Vagina (tissue), 2 donors: ENCODE results near the gene IFT81. TPM values are rescaled to one million over a fixed set of nuclear protein-coding genes. Genes with fewer than 3 reads are reported as not detected.
"Not testable (repeated sequence)": the region's sequence is repeated elsewhere in the genome, so short reads cannot be mapped to it uniquely, and the experiment has no call there.

Experiments
- DNase-seq, 2 donors: peaks; one replicate each; pipeline ENCODE4 v3.0.0-alpha.2; 2017; ENCODE audit errors: extremely low spot score in 2 of 2
- H3K27ac ChIP-seq: fragments of 200-600 bp; sonication (generic); one replicate; pipeline ENCODE4 v1.5.1; 2019
- H3K27me3 ChIP-seq: fragments of 200-600 bp; sonication (generic); one replicate; pipeline ENCODE4 v1.5.1; 2019
- H3K36me3 ChIP-seq, 2 donors: fragments of 200-600 bp; sonication (generic); one replicate each; pipeline ENCODE4 v1.5.1; 2017 to 2019
- H3K4me1 ChIP-seq: fragments of 200-600 bp; sonication (generic); one replicate; pipeline ENCODE4 v1.5.1; 2019
- H3K4me3 ChIP-seq, 2 donors: fragments of 200-600 bp; sonication (generic); 1 replicate in 1 of 2; 2 replicates in 1 of 2; pipeline ENCODE4 v1.5.1; 2016 to 2019
- H3K9me3 ChIP-seq: fragments of 200-600 bp; sonication (generic); one replicate; pipeline ENCODE4 v1.5.1; 2019
- CTCF ChIP-seq, 3 experiments: fragments of 450-650 bp in 2 of 3; fragments of 200-600 bp in 1 of 3; sonication (generic) in 1 of 3; IDR thresholded peaks; one replicate each; pipeline ENCODE4 v1.5.1; 2017 to 2019; ENCODE audit warnings: antibody characterized with exemption in 3 of 3, mild to moderate bottlenecking in 2 of 3, moderate library complexity in 2 of 3
- POLR2A ChIP-seq, 2 donors: fragments of 450-650 bp; IDR thresholded peaks; one replicate each; pipeline ENCODE4 v1.6.1; 2017; ENCODE audit warnings: antibody characterized with exemption in 2 of 2, mild to moderate bottlenecking in 2 of 2, moderate library complexity in 2 of 2
- POLR2AphosphoS5 ChIP-seq, 2 donors: sonication (generic); formaldehyde crosslinking; IDR thresholded peaks; one replicate each; pipeline ENCODE4 v1.9.0; 2017; ENCODE audit warnings: antibody characterized with exemption in 2 of 2, mild to moderate bottlenecking in 2 of 2, low read depth in 1 of 2; ENCODE audit not compliant: insufficient read depth in 1 of 2
- intact Hi-C: fragments of 100-400 bp; cut with DNase I; formaldehyde crosslinking; loops from one replicate; pipeline ENCODE4 v1.15.1; 2023
- total RNA-seq: library from RNA; depleted of rRNA; stranded (reverse); fragments of >200 nt; gene quantifications from one replicate; pipeline ENCODE4 v1.2.3, GENCODE V29; 2016

IFT81 gene
- total RNA-seq, 1 donor from 2014 or later = 18.2 TPM

GRCh38 chr12:110199339-110200123 lies 75.4 kb downstream of the IFT81 start:
- no peak for DNase-seq
- H3K36me3 ChIP-seq = peaks cover 0 to 11% of the 10 kb centered on the region in 2 donors

GRCh38 chr12:110200124-110200417 lies 75.9 kb downstream of the IFT81 start:
- DNase-seq = no peak
- Histone ChIP-seq H3K27me3 (no peaks in the 10 kb centered on the region), H3K27ac (no peak overlapping the region), H3K4me1 (no peaks in the 10 kb centered on the region), H3K4me3 (no peak overlapping the region), H3K36me3 (peaks cover 0 to 17% of the 10 kb centered on the region in 2 donors), H3K9me3 (no peaks in the 10 kb centered on the region)
- intact Hi-C loops = no loop called here
- TF ChIP-seq POLR2AphosphoS5 (IDR thresholded peaks at IDR 0.05; ENCODE audit: insufficient read depth in 1 of 2, low read depth in 1 of 2) (no peak), POLR2A (IDR thresholded peaks at IDR 0.05) (no peak), CTCF (IDR thresholded peaks at IDR 0.05) (no peak)

More at GRCh38 chr12:110199339-110200123, 75.4 kb downstream of the IFT81 start:
- no peak for TF ChIP-seq POLR2AphosphoS5 (IDR thresholded peaks at IDR 0.05; ENCODE audit: insufficient read depth in 1 of 2, low read depth in 1 of 2)
- TF ChIP-seq POLR2A (IDR thresholded peaks at IDR 0.05) = no peak
- no peak for TF ChIP-seq CTCF (IDR thresholded peaks at IDR 0.05)
- no peak overlapping the region for H3K27ac ChIP-seq
- H3K4me3 ChIP-seq = no peak overlapping the region
- H3K27me3 ChIP-seq = no peaks in the 10 kb centered on the region
- intact Hi-C loops = no loop called here
- no peaks in the 10 kb centered on the region for H3K9me3 ChIP-seq
- H3K4me1 ChIP-seq = no peaks in the 10 kb centered on the region

- Histone ChIP-seq H3K4me3 (no peak overlapping the region), H3K36me3 (peaks cover 0 to 27% of the 10 kb centered on the region in 2 donors), H3K9me3 (no peaks in the 10 kb centered on the region), H3K27ac (no peak overlapping the region), H3K27me3 (no peaks in the 10 kb centered on the region), H3K4me1 (no peaks in the 10 kb centered on the region)
- DNase-seq = no peak
- TF ChIP-seq CTCF (IDR thresholded peaks at IDR 0.05) (no peak), POLR2AphosphoS5 (IDR thresholded peaks at IDR 0.05; ENCODE audit: insufficient read depth in 1 of 2, low read depth in 1 of 2) (no peak), POLR2A (IDR thresholded peaks at IDR 0.05) (no peak)
- intact Hi-C loops = no loop called here
Measured at GRCh38 chr12:110201995-110202394, 77.8 kb downstream of the IFT81 start.

GRCh38 chr12:110203546-110203945 lies 79.4 kb downstream of the IFT81 start:
- intact Hi-C loops = no loop called here
- Histone ChIP-seq H3K27me3 (no peaks in the 10 kb centered on the region), H3K4me1 (no peaks in the 10 kb centered on the region), H3K27ac (no peak overlapping the region), H3K9me3 (no peaks in the 10 kb centered on the region), H3K36me3 (peaks cover 0 to 27% of the 10 kb centered on the region in 2 donors), H3K4me3 (no peak overlapping the region)
- no peak for TF ChIP-seq CTCF (IDR thresholded peaks at IDR 0.05)
- no peak for TF ChIP-seq POLR2A (IDR thresholded peaks at IDR 0.05)
- TF ChIP-seq POLR2AphosphoS5 (IDR thresholded peaks at IDR 0.05; ENCODE audit: insufficient read depth in 1 of 2, low read depth in 1 of 2) = no peak
- no peak for DNase-seq

- peaks cover 0 to 27% of the 10 kb centered on the region in 2 donors for H3K36me3 ChIP-seq
- TF ChIP-seq POLR2AphosphoS5 (IDR thresholded peaks at IDR 0.05; ENCODE audit: insufficient read depth in 1 of 2, low read depth in 1 of 2) = no peak
- TF ChIP-seq CTCF (IDR thresholded peaks at IDR 0.05) = no peak
- TF ChIP-seq POLR2A (IDR thresholded peaks at IDR 0.05) = no peak
- intact Hi-C loops = no loop called here
Measured at GRCh38 chr12:110205931-110206330, 81.8 kb downstream of the IFT81 start.

GRCh38 chr12:110211639-110212536 lies 87.7 kb downstream of the IFT81 start:
- intact Hi-C loops, H3K36me3 ChIP-seq, H3K4me3 ChIP-seq, H3K27ac ChIP-seq, DNase-seq, H3K9me3 ChIP-seq, H3K4me1 ChIP-seq, H3K27me3 ChIP-seq: not testable (repeated sequence)

More at GRCh38 chr12:110205931-110206330, 81.8 kb downstream of the IFT81 start:
- Histone ChIP-seq H3K27ac (no peak overlapping the region), H3K4me1 (no peaks in the 10 kb centered on the region), H3K27me3 (no peaks in the 10 kb centered on the region), H3K4me3 (no peak overlapping the region), H3K9me3 (no peaks in the 10 kb centered on the region)
- no peak for DNase-seq
